ENCODE measurements around the gene SNUPN. TPM values are rescaled to one million over a fixed set of nuclear protein-coding genes. Genes with fewer than 3 reads are reported as not detected.

SNUPN gene
- total RNA-seq, 2 donors from 2014 or later = 7.0 to 11.2 TPM

GRCh38 chr15:75659928-75660645 lies 34.6 kb upstream of the SNUPN start:
- Histone ChIP-seq H3K27ac (peak overlapping the region in 2 of 4 donors; percentile 61 to 75), H3K9me3 (no peaks in the 10 kb centered on the region), H3K36me3 (replicated peaks in 1 of 2; ENCODE audit: insufficient read depth in 1 of 2, low read depth in 2 of 2) (peaks cover 0 to 11% of the 10 kb centered on the region in 2 donors), H3K27me3 (no peaks in the 10 kb centered on the region), H3K4me3 (no peak overlapping the region), H3K4me1 (peaks cover 86% of the 10 kb centered on the region)
- intact Hi-C loops (cut with DNase I) = no loop called here
- no peak for DNase-seq
- WGBS, 2 donors = 78 to 87% methylated on average over 15 to 16 of the region's 17 CpGs
- no peak for TF ChIP-seq POLR2A (IDR thresholded peaks at IDR 0.05)
- no peak for TF ChIP-seq CTCF (IDR thresholded peaks at IDR 0.05)
- ATAC-seq = no peak

GRCh38 chr15:75659141-75659771 lies 33.7 kb upstream of the SNUPN start:
- Histone ChIP-seq H3K27ac (peak overlapping the region in 2 of 4 donors; percentile 29 to 75), H3K36me3 (replicated peaks in 1 of 2; ENCODE audit: insufficient read depth in 1 of 2, low read depth in 2 of 2) (peaks cover 0 to 11% of the 10 kb centered on the region in 2 donors), H3K4me1 (peaks cover 88% of the 10 kb centered on the region), H3K4me3 (no peak overlapping the region), H3K27me3 (no peaks in the 10 kb centered on the region), H3K9me3 (no peaks in the 10 kb centered on the region)
- no peak for TF ChIP-seq CTCF (IDR thresholded peaks at IDR 0.05)
- no peak for TF ChIP-seq POLR2A (IDR thresholded peaks at IDR 0.05)
- ATAC-seq = no peak
- 67 to 71% methylated on average over 8 to 9 of the region's 9 CpGs for WGBS, 2 donors
- intact Hi-C loops (cut with DNase I) = no loop called here
- no peak for DNase-seq

GRCh38 chr15:75656813-75657212 lies 31.3 kb upstream of the SNUPN start:
- DNase-seq = no peak
- no peaks in the 10 kb centered on the region for H3K27me3 ChIP-seq
- no peaks in the 10 kb centered on the region for H3K9me3 ChIP-seq
- ATAC-seq = no peak
- H3K36me3 ChIP-seq (replicated peaks in 1 of 2; ENCODE audit: insufficient read depth in 1 of 2, low read depth in 2 of 2) = peaks cover 0 to 11% of the 10 kb centered on the region in 2 donors
- no peak overlapping the region for H3K27ac ChIP-seq
- WGBS, 2 donors = 93 to 95% methylated on average over 19 to 22 of the region's 22 CpGs
- peaks cover 90% of the 10 kb centered on the region for H3K4me1 ChIP-seq
- TF ChIP-seq CTCF (IDR thresholded peaks at IDR 0.05) = no peak
- TF ChIP-seq POLR2A (IDR thresholded peaks at IDR 0.05) = no peak
- no peak overlapping the region for H3K4me3 ChIP-seq
- intact Hi-C loops (cut with DNase I) = no loop called here

GRCh38 chr15:75656331-75656730 lies 30.8 kb upstream of the SNUPN start:
- Histone ChIP-seq H3K27me3 (no peaks in the 10 kb centered on the region), H3K36me3 (replicated peaks in 1 of 2; ENCODE audit: insufficient read depth in 1 of 2, low read depth in 2 of 2) (peaks cover 0 to 11% of the 10 kb centered on the region in 2 donors), H3K4me1 (peaks cover 90% of the 10 kb centered on the region), H3K9me3 (no peaks in the 10 kb centered on the region), H3K4me3 (no peak overlapping the region), H3K27ac (no peak overlapping the region)
- DNase-seq = no peak
- intact Hi-C loops (cut with DNase I) = no loop called here
- ATAC-seq = no peak
- TF ChIP-seq CTCF (IDR thresholded peaks at IDR 0.05) = no peak
- no peak for TF ChIP-seq POLR2A (IDR thresholded peaks at IDR 0.05)
- 87 to 88% methylated on average over 5 of the region's 5 CpGs for WGBS, 2 donors

Data from body of pancreas (tissue), 4 donors.